GM12872 (cell line): ENCODE results near the gene KRTAP2-4.
"Not testable (repeated sequence)": the region's sequence is repeated elsewhere in the genome, so short reads cannot be mapped to it uniquely, and the experiment has no call there.

Source experiments
- CTCF ChIP-seq: IDR thresholded peaks from 3 replicates; pipeline ENCODE4 v1.5.1; 2011; ENCODE audit warnings: low read depth, mild to moderate bottlenecking, low read length, moderate library complexity; ENCODE audit not compliant: insufficient read depth

The KRTAP2-4 gene

GRCh38 chr17:41058741-41059140 is 6.9 kb downstream of the KRTAP2-4 start:
- TF ChIP-seq CTCF: no peak

GRCh38 chr17:41057547-41057946 is 8.1 kb downstream of the KRTAP2-4 start:
- TF ChIP-seq CTCF: no peak

- TF ChIP-seq CTCF: not testable (repeated sequence)
Measured at GRCh38 chr17:41055130-41055529, 10.5 kb downstream of the KRTAP2-4 start, which contains the start of gene KRTAP2-2. KRTAP2-2 (minus strand) TSS chr17:41055230; CDS start chr17:41055211, 19 bp downstream.

GRCh38 chr17:41054025-41054424 is 11.7 kb downstream of the KRTAP2-4 start:
- no peak for TF ChIP-seq CTCF

GRCh38 chr17:41052566-41052965 is 13.1 kb downstream of the KRTAP2-4 start:
- TF ChIP-seq CTCF: no peak

GRCh38 chr17:41049110-41049509 is 16.6 kb downstream of the KRTAP2-4 start:
- TF ChIP-seq CTCF: no peak

- no peak for TF ChIP-seq CTCF
Measured at GRCh38 chr17:41048441-41048840, 17.2 kb downstream of the KRTAP2-4 start.

GRCh38 chr17:41046735-41047465 is 18.8 kb downstream of the KRTAP2-4 start, which contains the start of gene KRTAP2-1:
KRTAP2-1 (minus strand) TSS chr17:41047316; CDS start chr17:41047267, 49 bp downstream.
- not testable (repeated sequence) for TF ChIP-seq CTCF
